ENCODE measurements around the gene CPTP. TPM values are rescaled to one million over a fixed set of nuclear protein-coding genes. Genes with fewer than 3 reads are reported as not detected.

CPTP gene
- total RNA-seq, 1 experiment from 2014 or later, result 141 TPM

DNA sequence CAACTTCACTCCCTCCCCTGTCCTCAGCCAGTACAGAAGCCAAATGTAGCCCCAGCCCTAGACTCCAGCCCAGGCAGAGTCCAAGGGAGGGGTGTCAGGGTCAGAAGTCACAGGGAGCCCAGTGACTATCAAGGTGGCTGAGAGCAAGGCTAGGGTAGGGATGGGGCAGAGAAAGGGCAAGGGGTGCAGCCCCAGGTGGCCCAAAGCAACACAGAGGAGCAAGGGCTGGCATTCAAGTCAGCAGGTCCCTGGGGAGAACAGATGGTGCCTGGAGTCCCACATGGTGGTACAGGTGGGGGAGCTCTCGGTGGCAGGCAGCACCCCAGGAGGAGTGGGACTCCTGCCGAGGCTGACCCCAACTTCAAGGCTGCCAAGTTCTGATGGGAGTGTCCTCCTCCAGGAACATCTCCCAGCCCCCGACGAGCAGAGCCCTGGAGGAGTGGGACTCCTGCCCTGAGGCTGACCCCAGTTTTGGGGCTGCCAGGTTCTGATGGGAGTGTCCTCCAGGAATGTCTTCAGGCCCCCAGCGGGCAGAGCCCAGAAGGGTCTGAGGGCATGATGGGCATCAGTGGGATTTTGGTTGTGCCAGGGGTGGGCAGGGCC, 28.3 kb downstream of the CPTP start:
- ATAC-seq, result no peak
- no peaks in the 10 kb centered on the region for H3K27me3 ChIP-seq (ENCODE audit: low read length)
- TF ChIP-seq, protein P1, sequence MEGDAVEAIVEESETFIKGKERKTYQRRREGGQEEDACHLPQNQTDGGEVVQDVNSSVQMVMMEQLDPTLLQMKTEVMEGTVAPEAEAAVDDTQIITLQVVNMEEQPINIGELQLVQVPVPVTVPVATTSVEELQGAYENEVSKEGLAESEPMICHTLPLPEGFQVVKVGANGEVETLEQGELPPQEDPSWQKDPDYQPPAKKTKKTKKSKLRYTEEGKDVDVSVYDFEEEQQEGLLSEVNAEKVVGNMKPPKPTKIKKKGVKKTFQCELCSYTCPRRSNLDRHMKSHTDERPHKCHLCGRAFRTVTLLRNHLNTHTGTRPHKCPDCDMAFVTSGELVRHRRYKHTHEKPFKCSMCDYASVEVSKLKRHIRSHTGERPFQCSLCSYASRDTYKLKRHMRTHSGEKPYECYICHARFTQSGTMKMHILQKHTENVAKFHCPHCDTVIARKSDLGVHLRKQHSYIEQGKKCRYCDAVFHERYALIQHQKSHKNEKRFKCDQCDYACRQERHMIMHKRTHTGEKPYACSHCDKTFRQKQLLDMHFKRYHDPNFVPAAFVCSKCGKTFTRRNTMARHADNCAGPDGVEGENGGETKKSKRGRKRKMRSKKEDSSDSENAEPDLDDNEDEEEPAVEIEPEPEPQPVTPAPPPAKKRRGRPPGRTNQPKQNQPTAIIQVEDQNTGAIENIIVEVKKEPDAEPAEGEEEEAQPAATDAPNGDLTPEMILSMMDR (conservative IDR thresholded peaks at IDR 0.05; ENCODE audit: low read depth, low read length), result no peak
- no peak for TF ChIP-seq EZH2phosphoT487 (IDR thresholded peaks at IDR 0.05; ENCODE audit: borderline replicate concordance, low read length)
- no peak for TF ChIP-seq EZH2 (IDR thresholded peaks at IDR 0.05; ENCODE audit: low read length, unreplicated experiment)
- CTCF ChIA-PET, result no interaction called here
- H4K20me1 ChIP-seq (ENCODE audit: low read length), result no peaks in the 10 kb centered on the region
- no peak overlapping the region for H3K4me3 ChIP-seq (ENCODE audit: low read length)
- H3F3A ChIP-seq (ENCODE audit: low read length, unreplicated experiment), result peaks cover 3% of the 10 kb centered on the region
- H3K9me3 ChIP-seq (ENCODE audit: low read length), result no peaks in the 10 kb centered on the region
- peak overlapping the region; percentile 78 for H3K4me2 ChIP-seq (ENCODE audit: low read length)
- BruUV-seq (replicated peaks), result no TSS peak
- no peaks in the 10 kb centered on the region for H3K9me2 ChIP-seq (replicated peaks; ENCODE audit: low read length)
- H2AFZ ChIP-seq (ENCODE audit: low read length), result no peak overlapping the region
- POLR2A ChIA-PET (ENCODE audit: unreplicated experiment), result no interaction called here
- H3K79me2 ChIP-seq (ENCODE audit: low read length), result peaks cover 26% of the 10 kb centered on the region
- H3K36me3 ChIP-seq (ENCODE audit: low read depth, low read length), result no peaks in the 10 kb centered on the region
- no peak overlapping the region for H3K27ac ChIP-seq (ENCODE audit: low read length)
- DNase-seq, result no peak
- no peak overlapping the region for H3K9ac ChIP-seq (ENCODE audit: low read length)
- intact Hi-C loops (cut with micrococcal nuclease), result no loop called here
- H3K4me1 ChIP-seq (ENCODE audit: insufficient read depth, low read length), result peaks cover 28% of the 10 kb centered on the region

DNA sequence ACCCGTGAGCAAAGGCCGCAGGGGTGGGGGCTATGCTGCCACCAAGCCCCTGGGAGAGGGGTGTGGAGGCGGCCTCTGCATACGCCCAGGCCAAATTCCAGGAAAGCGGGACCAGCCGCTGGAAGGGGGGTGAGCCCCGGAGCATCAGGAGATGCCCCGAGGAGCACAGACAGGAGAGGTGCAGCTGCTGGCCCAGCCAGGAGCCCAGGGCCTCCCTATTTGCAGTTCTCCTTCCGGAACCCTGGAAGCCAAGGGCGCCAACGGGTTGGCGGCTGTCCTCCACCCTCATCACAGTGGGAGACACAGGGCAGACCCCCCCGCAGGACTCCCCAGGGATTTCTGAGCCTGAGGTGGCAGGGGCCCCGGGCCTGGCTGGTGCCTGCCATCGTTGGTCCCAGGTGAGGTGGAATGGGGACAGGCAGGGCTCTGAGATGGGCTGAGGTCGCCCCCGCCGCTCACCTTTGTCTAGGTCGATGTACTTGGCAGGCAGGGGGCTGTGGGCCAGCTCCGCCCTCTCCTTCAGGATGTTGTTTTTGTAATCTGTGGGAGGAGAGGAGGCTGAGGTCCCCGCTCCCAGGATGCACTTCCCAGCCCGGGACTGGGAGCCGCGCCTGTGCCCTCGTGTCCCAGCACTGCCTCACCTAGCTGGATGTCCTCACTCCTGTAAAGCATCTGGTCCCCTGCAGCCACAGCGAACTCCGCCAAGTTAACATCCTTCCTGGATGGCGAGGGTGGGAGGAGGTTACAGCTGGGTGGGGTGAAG, 29.0 kb downstream of the CPTP start:
- Histone ChIP-seq H2AFZ (ENCODE audit: low read length) (no peak overlapping the region), H4K20me1 (ENCODE audit: low read length) (no peaks in the 10 kb centered on the region), H3K4me1 (ENCODE audit: insufficient read depth, low read length) (peaks cover 28% of the 10 kb centered on the region), H3K9ac (ENCODE audit: low read length) (no peak overlapping the region), H3K79me2 (ENCODE audit: low read length) (peaks cover 19% of the 10 kb centered on the region), H3K9me2 (replicated peaks; ENCODE audit: low read length) (no peaks in the 10 kb centered on the region), H3K27me3 (ENCODE audit: low read length) (no peaks in the 10 kb centered on the region), H3K4me2 (ENCODE audit: low read length) (peak overlapping the region; percentile 78), H3K4me3 (ENCODE audit: low read length) (peak overlapping the region; percentile 58), H3F3A (ENCODE audit: low read length, unreplicated experiment) (peaks cover 3% of the 10 kb centered on the region), H3K36me3 (ENCODE audit: low read depth, low read length) (no peaks in the 10 kb centered on the region), H3K27ac (ENCODE audit: low read length) (no peak overlapping the region), H3K9me3 (ENCODE audit: low read length) (no peaks in the 10 kb centered on the region)
- ATAC-seq (peak; percentile 30), DNase-seq (no peak)
- ChIA-PET POLR2A (ENCODE audit: unreplicated experiment) (no interaction called here), CTCF (interaction anchor here (0.6 kb wide), 1 partner anchor 44 kb away, joined by 3 read pairs; no protein-coding TSS in a partner anchor)
- TF ChIP-seq EZH2 (IDR thresholded peaks at IDR 0.05; ENCODE audit: low read length, unreplicated experiment), result no peak
- TF ChIP-seq EZH2phosphoT487 (IDR thresholded peaks at IDR 0.05; ENCODE audit: borderline replicate concordance, low read length), result no peak
- TF ChIP-seq, protein P1 (conservative IDR thresholded peaks at IDR 0.05; ENCODE audit: low read depth, low read length), result no peak
- intact Hi-C loops (cut with micrococcal nuclease), result no loop called here
- BruUV-seq (replicated peaks), result TSS peak; percentile 58

All from PC-3 (cell line).